AG04449 (cell line): Measurements from ENCODE around the gene KLF13.

Experiments used
- CTCF ChIA-PET: fragments of 350-600 bp; formaldehyde crosslinking; extraction: SDS; loops from one replicate; lab custom pipeline; 2021; ENCODE audit warnings: antibody characterized with exemption; lab: Yijun Ruan, JAX
- POLR2A ChIA-PET: fragments of 400-600, 350-600 bp; formaldehyde crosslinking; extraction: SDS; loops from one replicate; lab custom pipeline; 2020; ENCODE audit warnings: antibody characterized with exemption, inconsistent platforms; lab: Yijun Ruan, JAX
- DNase-seq: peaks from one replicate; pipeline ENCODE4 v3.0.0-alpha.2; 2010; ENCODE audit warnings: low read depth, low spot score
- H3K4me3 ChIP-seq: 2 replicates; pipeline ENCODE4 v1.5.1; 2011; ENCODE audit warnings: low read depth, mild to moderate bottlenecking, control low read depth, low read length
- CTCF ChIP-seq: IDR thresholded peaks from one replicate; pipeline ENCODE4 v1.5.1; 2011; ENCODE audit warnings: mild to moderate bottlenecking, moderate library complexity, low read length, control low read depth, inconsistent platforms; ENCODE audit not compliant: insufficient read depth; ENCODE audit errors: missing control alignments

Gene KLF13

GRCh38 chr15:31358163-31358562 is 31.5 kb downstream of the KLF13 start:
- CTCF ChIA-PET = interaction anchor here (1.1 to 9.6 kb wide), 3 partner anchors 9 to 131 kb away, joined by 3 to 55 read pairs (median 24); no protein-coding TSS in a partner anchor
- H3K4me3 ChIP-seq = no peak overlapping the region
- DNase-seq = no peak
- TF ChIP-seq CTCF = no peak
- POLR2A ChIA-PET = interaction anchor here (1.5 kb wide), 1 partner anchor 32 kb away, joined by 5 read pairs; the partner anchor contains the start of gene KLF13

- ChIA-PET CTCF (interaction anchor here (1.1 to 9.6 kb wide), 4 partner anchors 8 to 130 kb away, joined by 3 to 55 read pairs (median 14); no protein-coding TSS in a partner anchor), POLR2A (no interaction called here)
- TF ChIP-seq CTCF = no peak
- DNase-seq = no peak
- no peak overlapping the region for H3K4me3 ChIP-seq
Observed at GRCh38 chr15:31358957-31359701, 32.5 kb downstream of the KLF13 start.

- DNase-seq = no peak
- CTCF ChIA-PET = interaction anchor here (1.3 to 9.6 kb wide), 3 partner anchors 13 to 129 kb away, joined by 3 to 55 read pairs (median 4); no protein-coding TSS in a partner anchor
- no peak for TF ChIP-seq CTCF
- H3K4me3 ChIP-seq = no peak overlapping the region
- POLR2A ChIA-PET = no interaction called here
Observed at GRCh38 chr15:31359702-31360111, 33.1 kb downstream of the KLF13 start.

- no peak for TF ChIP-seq CTCF
- no peak overlapping the region for H3K4me3 ChIP-seq
- CTCF ChIA-PET = interaction anchor here (1.6 to 9.6 kb wide), 2 partner anchors 75 to 129 kb away, joined by 3 to 55 read pairs; no protein-coding TSS in a partner anchor
- POLR2A ChIA-PET = no interaction called here
- DNase-seq = no peak
Observed at GRCh38 chr15:31360158-31360561, 33.5 kb downstream of the KLF13 start.

GRCh38 chr15:31360843-31361763 is 34.5 kb downstream of the KLF13 start:
- no peak for TF ChIP-seq CTCF
- H3K4me3 ChIP-seq = no peak overlapping the region
- no peak for DNase-seq
- CTCF ChIA-PET = interaction anchor here (1.6 to 9.6 kb wide), 2 partner anchors 74 to 128 kb away, joined by 3 to 55 read pairs; no protein-coding TSS in a partner anchor
- POLR2A ChIA-PET = no interaction called here
